Caco-2 (cell line): ENCODE results near the gene C6orf89. TPM values are rescaled to one million over a fixed set of nuclear protein-coding genes. Genes with fewer than 3 reads are reported as not detected.

Source experiments
- BruUV-seq: library from RNA; stranded (reverse); fragments of 400-500 nt; replicated peaks from 2 replicates; lab custom pipeline; 2021; lab: Mats Ljungman, UMichigan
- CTCF ChIA-PET: fragments of 300-600 bp; sonication (Branson Sonifier 250); formaldehyde crosslinking; loops from one replicate; lab custom pipeline; 2022; ENCODE audit warnings: antibody characterized with exemption; lab: Charles Lee
- POLR2A ChIA-PET: fragments of 300-600 bp; sonication (Branson Sonifier 250); formaldehyde crosslinking; loops from one replicate; lab custom pipeline; 2022; ENCODE audit warnings: antibody characterized with exemption; lab: Charles Lee
- DNase-seq, 2 experiments: peaks; one replicate each; pipeline versions ENCODE4 v3.0.0 to v3.0.0-alpha.2; 2020 to 2022
- H3K27me3 ChIP-seq: replicated peaks from 2 replicates; pipeline ENCODE4 v1.6.0; 2011; ENCODE audit warnings: low read length; ENCODE audit not compliant: control insufficient read depth, insufficient read depth
- H3K36me3 ChIP-seq: 2 replicates; pipeline ENCODE4 v1.5.1; 2011; ENCODE audit warnings: low read length; ENCODE audit not compliant: control insufficient read depth, insufficient read depth
- H3K4me1 ChIP-seq: fragments of 250-450 bp; sonication (Bioruptor Pico); 2 replicates; pipeline ENCODE4 v1.5.1; 2020; ENCODE audit warnings: mild to moderate bottlenecking
- H3K4me3 ChIP-seq: 2 replicates; pipeline ENCODE4 v1.5.1; 2011; ENCODE audit warnings: low read depth, mild to moderate bottlenecking, control low read depth, low read length
- H3K9me3 ChIP-seq: fragments of 250-450 bp; sonication (Bioruptor Pico); 2 replicates; pipeline ENCODE4 v1.5.1; 2020; ENCODE audit warnings: mild to moderate bottlenecking, moderate library complexity
- H3K27ac Mint-ChIP-seq: one replicate; pipeline ENCODE4 v1.8.0; 2022; ENCODE audit warnings: mixed read lengths; ENCODE audit not compliant: unreplicated experiment
- H3K27me3 Mint-ChIP-seq: one replicate; pipeline ENCODE4 v1.8.0; 2022; ENCODE audit warnings: mixed read lengths; ENCODE audit not compliant: insufficient read depth, unreplicated experiment
- H3K36me3 Mint-ChIP-seq: one replicate; pipeline ENCODE4 v1.8.0; 2022; ENCODE audit warnings: mild to moderate bottlenecking, mixed read lengths; ENCODE audit not compliant: insufficient read depth, unreplicated experiment
- H3K4me1 Mint-ChIP-seq: one replicate; pipeline ENCODE4 v1.8.0; 2022; ENCODE audit warnings: low read depth, mixed read lengths; ENCODE audit not compliant: unreplicated experiment
- H3K4me3 Mint-ChIP-seq: one replicate; pipeline ENCODE4 v1.8.0; 2022; ENCODE audit warnings: mild to moderate bottlenecking, moderate library complexity, mixed read lengths; ENCODE audit not compliant: unreplicated experiment
- H3K9me3 Mint-ChIP-seq: one replicate; pipeline ENCODE4 v1.8.0; 2022; ENCODE audit warnings: mixed read lengths; ENCODE audit not compliant: unreplicated experiment
- intact Hi-C: fragments of 100-400 bp; cut with micrococcal nuclease; formaldehyde crosslinking; loops from one replicate; pipeline ENCODE4 v1.10.0; 2022; ENCODE audit not compliant: unreplicated experiment
- total RNA-seq: library from RNA; stranded (reverse); gene quantifications from 2 replicates; pipeline ENCODE4 v1.2.3, GENCODE V29; 2022
- TF ChIP-seq, protein P1 (sequence below), 2 experiments: fragments of 200-600 bp in 1 of 2; IDR thresholded peaks; 1 replicate in 1 of 2; 2 replicates in 1 of 2; pipeline versions ENCODE4 v1.5.1 to v1.8.0; 2011 to 2022; ENCODE audit warnings: antibody characterized with exemption in 1 of 2, control low read depth in 1 of 2, inconsistent platforms in 1 of 2, low read depth in 1 of 2, low read length in 1 of 2, mild to moderate bottlenecking in 1 of 2, moderate library complexity in 1 of 2; ENCODE audit not compliant: insufficient read depth in 1 of 2, severe bottlenecking in 1 of 2, unreplicated experiment in 1 of 2

Gene C6orf89
- total RNA-seq, 1 experiment from 2014 or later: 24.4 TPM

GRCh38 chr6:36929607-36930006, 43.9 kb downstream of the C6orf89 start:
- H3K4me1 Mint-ChIP-seq: no peaks in the 10 kb centered on the region
- no peak overlapping the region for H3K4me3 Mint-ChIP-seq
- H3K9me3 Mint-ChIP-seq: no peaks in the 10 kb centered on the region
- H3K4me1 ChIP-seq: no peaks in the 10 kb centered on the region
- H3K4me3 ChIP-seq: no peak overlapping the region
- no peaks in the 10 kb centered on the region for H3K27me3 ChIP-seq
- H3K9me3 ChIP-seq: no peaks in the 10 kb centered on the region
- TF ChIP-seq, protein P1, sequence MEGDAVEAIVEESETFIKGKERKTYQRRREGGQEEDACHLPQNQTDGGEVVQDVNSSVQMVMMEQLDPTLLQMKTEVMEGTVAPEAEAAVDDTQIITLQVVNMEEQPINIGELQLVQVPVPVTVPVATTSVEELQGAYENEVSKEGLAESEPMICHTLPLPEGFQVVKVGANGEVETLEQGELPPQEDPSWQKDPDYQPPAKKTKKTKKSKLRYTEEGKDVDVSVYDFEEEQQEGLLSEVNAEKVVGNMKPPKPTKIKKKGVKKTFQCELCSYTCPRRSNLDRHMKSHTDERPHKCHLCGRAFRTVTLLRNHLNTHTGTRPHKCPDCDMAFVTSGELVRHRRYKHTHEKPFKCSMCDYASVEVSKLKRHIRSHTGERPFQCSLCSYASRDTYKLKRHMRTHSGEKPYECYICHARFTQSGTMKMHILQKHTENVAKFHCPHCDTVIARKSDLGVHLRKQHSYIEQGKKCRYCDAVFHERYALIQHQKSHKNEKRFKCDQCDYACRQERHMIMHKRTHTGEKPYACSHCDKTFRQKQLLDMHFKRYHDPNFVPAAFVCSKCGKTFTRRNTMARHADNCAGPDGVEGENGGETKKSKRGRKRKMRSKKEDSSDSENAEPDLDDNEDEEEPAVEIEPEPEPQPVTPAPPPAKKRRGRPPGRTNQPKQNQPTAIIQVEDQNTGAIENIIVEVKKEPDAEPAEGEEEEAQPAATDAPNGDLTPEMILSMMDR (IDR thresholded peaks at IDR 0.05; ENCODE audit: insufficient read depth in 1 of 2, low read depth in 1 of 2, low read length in 1 of 2, severe bottlenecking in 1 of 2, unreplicated experiment in 1 of 2): no peak
- ChIA-PET POLR2A (no interaction called here), CTCF (no interaction called here)
- no peaks in the 10 kb centered on the region for H3K36me3 ChIP-seq
- H3K27me3 Mint-ChIP-seq: no peaks in the 10 kb centered on the region
- no TSS peak for BruUV-seq
- no peak for DNase-seq
- intact Hi-C loops: no loop called here
- H3K36me3 Mint-ChIP-seq: no peaks in the 10 kb centered on the region
- H3K27ac Mint-ChIP-seq: no peak overlapping the region

DNA sequence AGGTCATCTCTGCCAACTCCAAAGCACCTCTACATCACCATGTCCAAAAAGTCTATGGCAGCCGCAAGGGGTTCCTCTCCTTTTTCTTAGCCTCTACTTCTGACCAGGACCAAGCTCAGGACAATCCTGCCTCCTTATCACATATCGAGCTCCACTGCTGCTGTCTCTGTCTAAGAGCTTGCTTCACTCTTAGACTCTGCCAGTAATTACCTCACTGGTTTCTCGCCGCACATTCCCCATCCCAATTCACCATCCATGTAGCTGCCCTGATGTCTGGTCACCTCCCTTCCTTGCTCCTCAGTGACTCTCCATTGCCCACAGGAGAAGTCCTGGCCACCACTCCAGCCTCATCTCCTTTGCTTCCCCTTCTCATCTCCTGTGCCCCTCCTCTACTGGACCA, 44.7 kb downstream of the C6orf89 start:
- H3K36me3 ChIP-seq: no peaks in the 10 kb centered on the region
- CTCF ChIA-PET: no interaction called here
- H3K4me1 ChIP-seq: no peaks in the 10 kb centered on the region
- POLR2A ChIA-PET: no interaction called here
- H3K4me3 ChIP-seq: no peak overlapping the region
- Mint-ChIP-seq H3K27me3 (no peaks in the 10 kb centered on the region), H3K4me3 (no peak overlapping the region), H3K27ac (no peak overlapping the region), H3K9me3 (no peaks in the 10 kb centered on the region), H3K36me3 (no peaks in the 10 kb centered on the region), H3K4me1 (no peaks in the 10 kb centered on the region)
- DNase-seq: no peak
- TF ChIP-seq, protein P1 (IDR thresholded peaks at IDR 0.05; ENCODE audit: insufficient read depth in 1 of 2, low read depth in 1 of 2, low read length in 1 of 2, severe bottlenecking in 1 of 2, unreplicated experiment in 1 of 2): no peak
- BruUV-seq: no TSS peak
- H3K9me3 ChIP-seq: no peaks in the 10 kb centered on the region
- intact Hi-C loops: no loop called here
- no peaks in the 10 kb centered on the region for H3K27me3 ChIP-seq

DNA sequence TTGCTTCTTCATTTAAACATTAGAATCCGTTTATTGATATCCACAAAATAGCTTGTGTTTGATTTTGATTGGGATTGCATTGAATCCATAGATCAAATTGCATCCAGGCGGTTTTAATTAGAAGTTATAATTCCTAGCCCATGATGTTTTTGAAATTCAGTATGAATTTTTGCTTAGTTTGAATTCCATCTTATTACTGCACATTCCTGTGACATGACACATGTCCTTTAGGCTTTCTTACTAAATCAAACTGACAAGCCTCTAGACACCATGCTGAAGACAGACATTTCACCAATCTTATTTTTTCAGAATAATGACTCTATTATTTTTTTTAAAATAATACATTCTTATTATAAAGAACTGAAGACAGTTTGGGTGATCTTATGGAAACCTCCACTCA, 47.4 kb downstream of the C6orf89 start:
- CTCF ChIA-PET: interaction anchor here (0.7 kb wide), 1 partner anchor 85 kb away, joined by 3 read pairs; no protein-coding TSS in a partner anchor
- H3K4me3 Mint-ChIP-seq: no peak overlapping the region

More for the DNA sequence above, 47.4 kb downstream of the C6orf89 start:
- TF ChIP-seq, protein P1 (IDR thresholded peaks at IDR 0.05; ENCODE audit: insufficient read depth in 1 of 2, low read depth in 1 of 2, low read length in 1 of 2, severe bottlenecking in 1 of 2, unreplicated experiment in 1 of 2): no peak
- intact Hi-C loops: no loop called here
- no peaks in the 10 kb centered on the region for H3K4me1 ChIP-seq
- Mint-ChIP-seq H3K27me3 (no peaks in the 10 kb centered on the region), H3K9me3 (no peaks in the 10 kb centered on the region), H3K27ac (no peak overlapping the region), H3K36me3 (no peaks in the 10 kb centered on the region), H3K4me1 (no peaks in the 10 kb centered on the region)
- H3K9me3 ChIP-seq: no peaks in the 10 kb centered on the region
- H3K27me3 ChIP-seq: no peaks in the 10 kb centered on the region
- H3K4me3 ChIP-seq: no peak overlapping the region
- no peak for DNase-seq
- POLR2A ChIA-PET: no interaction called here
- no TSS peak for BruUV-seq
- H3K36me3 ChIP-seq: no peaks in the 10 kb centered on the region
